DND-41 (cell line): Measurements from ENCODE around the gene KLF6.
A peak's percentile ranks its signal among the peaks of the same experiment; 100 is the strongest.

Experiments used
- ATAC-seq: fragments of 200-7000 bp; cut with Tn5 transposase; 3 replicates; pipeline ENCODE4 v1.9.1; 2021; ENCODE audit warnings: low read depth; ENCODE audit not compliant: insufficient read depth
- DNase-seq: peaks from one replicate; pipeline ENCODE4 v3.0.0-alpha.2; 2020
- H2AFZ ChIP-seq: 2 replicates; pipeline ENCODE4 v1.6.0; 2012; ENCODE audit warnings: low read depth, low read length
- H3K27ac ChIP-seq: 2 replicates; pipeline ENCODE4 v1.5.1; 2012; ENCODE audit warnings: low read length, inconsistent platforms
- H3K27me3 ChIP-seq: fragments of 200-600 bp; sonication (generic); 2 replicates; pipeline ENCODE4 v1.6.0; 2012; ENCODE audit warnings: low read length, mild to moderate bottlenecking, inconsistent platforms; ENCODE audit not compliant: insufficient read depth, poor library complexity
- H3K36me3 ChIP-seq: 2 replicates; pipeline ENCODE4 v1.5.1; 2012; ENCODE audit warnings: low read length, inconsistent platforms; ENCODE audit not compliant: insufficient read depth
- H3K4me1 ChIP-seq: 2 replicates; pipeline ENCODE4 v1.5.1; 2012; ENCODE audit warnings: mild to moderate bottlenecking, low read length; ENCODE audit not compliant: insufficient read depth
- H3K4me2 ChIP-seq: 2 replicates; pipeline ENCODE4 v1.6.0; 2012; ENCODE audit warnings: mild to moderate bottlenecking, moderate library complexity, low read length, inconsistent platforms; ENCODE audit not compliant: insufficient read depth
- H3K4me3 ChIP-seq, 2 experiments: fragments of 200-600 bp in 1 of 2; shearing (Covaris generic) in 1 of 2; 2 replicates each; pipeline ENCODE4 v1.5.1; 2012 to 2016; ENCODE audit warnings: inconsistent platforms in 2 of 2, low read length in 2 of 2, mild to moderate bottlenecking in 2 of 2, low read depth in 1 of 2, moderate library complexity in 1 of 2
- H3K79me2 ChIP-seq: 2 replicates; pipeline ENCODE4 v1.6.0; 2012; ENCODE audit warnings: low read length, inconsistent platforms; ENCODE audit not compliant: insufficient read depth
- H3K9ac ChIP-seq: 2 replicates; pipeline ENCODE4 v1.6.0; 2012; ENCODE audit warnings: low read depth, mild to moderate bottlenecking, inconsistent platforms, low read length, moderate library complexity
- H3K9me3 ChIP-seq: 2 replicates; pipeline ENCODE4 v1.5.1; 2012; ENCODE audit warnings: low read length, moderate library complexity, mild to moderate bottlenecking, inconsistent platforms; ENCODE audit not compliant: insufficient read depth, severe bottlenecking
- H4K20me1 ChIP-seq: 2 replicates; pipeline ENCODE4 v1.6.0; 2012; ENCODE audit warnings: low read length; ENCODE audit not compliant: insufficient read depth
- EZH2 ChIP-seq: IDR thresholded peaks from 3 replicates; pipeline ENCODE4 v1.6.1; 2012; ENCODE audit warnings: borderline replicate concordance, low read depth, mild to moderate bottlenecking, moderate library complexity, low read length, inconsistent platforms; ENCODE audit not compliant: severe bottlenecking
- TF ChIP-seq, protein P1 (sequence below): IDR thresholded peaks from 2 replicates; pipeline ENCODE4 v1.5.1; 2012; ENCODE audit warnings: borderline replicate concordance, low read length, moderate library complexity, mild to moderate bottlenecking; ENCODE audit not compliant: poor library complexity, severe bottlenecking; ENCODE audit errors: extremely low read depth

KLF6 gene

DNA sequence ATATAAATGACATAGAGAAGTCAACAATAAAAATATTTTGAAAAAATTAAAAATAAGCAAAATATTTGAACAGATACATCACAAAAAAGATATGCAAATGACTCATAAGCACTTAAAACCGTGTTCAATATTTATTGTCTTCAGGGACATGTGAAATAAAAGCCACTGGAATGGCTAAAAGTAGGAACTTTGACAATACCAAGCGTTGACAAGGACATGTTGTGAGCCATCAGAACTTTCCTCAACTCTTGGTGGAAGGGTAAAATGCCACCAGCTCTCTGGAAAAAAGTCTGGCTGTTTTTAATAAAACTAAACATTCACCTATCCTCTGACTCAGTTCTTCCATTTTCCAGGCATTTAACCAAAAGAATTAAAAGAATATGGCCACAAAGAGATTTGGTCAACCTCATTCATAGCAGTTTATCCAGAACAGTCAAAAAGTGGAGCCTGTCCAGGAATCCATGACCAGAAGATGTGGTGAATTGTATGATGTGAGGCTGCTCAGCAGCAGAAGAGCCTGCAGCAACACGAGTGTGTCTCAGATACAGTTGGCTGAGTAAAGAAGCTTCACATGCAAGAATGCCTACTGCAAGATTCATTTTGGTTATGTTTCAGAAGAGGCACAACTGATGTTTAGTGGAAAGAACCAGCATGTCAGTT lies 7.1 kb upstream of the KLF6 start:
- no peak for DNase-seq
- Histone ChIP-seq H3K9me3 (peaks cover 3% of the 10 kb centered on the region), H2AFZ (no peak overlapping the region), H3K4me1 (0 out of 2 replicates have a peak, but pooled peaks cover under 1% of the 10 kb centered on the region), H4K20me1 (no peaks in the 10 kb centered on the region), H3K4me2 (no peak overlapping the region), H3K27ac (no peak overlapping the region), H3K9ac (no peak overlapping the region), H3K4me3 (no peak overlapping the region), H3K79me2 (no peaks in the 10 kb centered on the region), H3K27me3 (no peaks in the 10 kb centered on the region), H3K36me3 (no peaks in the 10 kb centered on the region)
- no peak for TF ChIP-seq EZH2
- TF ChIP-seq, protein P1, sequence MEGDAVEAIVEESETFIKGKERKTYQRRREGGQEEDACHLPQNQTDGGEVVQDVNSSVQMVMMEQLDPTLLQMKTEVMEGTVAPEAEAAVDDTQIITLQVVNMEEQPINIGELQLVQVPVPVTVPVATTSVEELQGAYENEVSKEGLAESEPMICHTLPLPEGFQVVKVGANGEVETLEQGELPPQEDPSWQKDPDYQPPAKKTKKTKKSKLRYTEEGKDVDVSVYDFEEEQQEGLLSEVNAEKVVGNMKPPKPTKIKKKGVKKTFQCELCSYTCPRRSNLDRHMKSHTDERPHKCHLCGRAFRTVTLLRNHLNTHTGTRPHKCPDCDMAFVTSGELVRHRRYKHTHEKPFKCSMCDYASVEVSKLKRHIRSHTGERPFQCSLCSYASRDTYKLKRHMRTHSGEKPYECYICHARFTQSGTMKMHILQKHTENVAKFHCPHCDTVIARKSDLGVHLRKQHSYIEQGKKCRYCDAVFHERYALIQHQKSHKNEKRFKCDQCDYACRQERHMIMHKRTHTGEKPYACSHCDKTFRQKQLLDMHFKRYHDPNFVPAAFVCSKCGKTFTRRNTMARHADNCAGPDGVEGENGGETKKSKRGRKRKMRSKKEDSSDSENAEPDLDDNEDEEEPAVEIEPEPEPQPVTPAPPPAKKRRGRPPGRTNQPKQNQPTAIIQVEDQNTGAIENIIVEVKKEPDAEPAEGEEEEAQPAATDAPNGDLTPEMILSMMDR = no peak
- no peak for ATAC-seq

GRCh38 chr10:3790858-3791257 lies 5.8 kb upstream of the KLF6 start:
- H3K4me1 ChIP-seq = peaks cover 13% of the 10 kb centered on the region
- no peak for TF ChIP-seq EZH2
- TF ChIP-seq, protein P1 = no peak
- no peaks in the 10 kb centered on the region for H3K27me3 ChIP-seq
- no peak overlapping the region for H2AFZ ChIP-seq
- H3K9me3 ChIP-seq = peaks cover 3% of the 10 kb centered on the region
- ATAC-seq (no peak), DNase-seq (no peak)
- H3K9ac ChIP-seq = no peak overlapping the region
- no peaks in the 10 kb centered on the region for H3K36me3 ChIP-seq
- H3K4me3 ChIP-seq = no peak overlapping the region
- H3K27ac ChIP-seq = peak overlapping the region; percentile 30; the same call in 1 of the 2 replicates
- no peaks in the 10 kb centered on the region for H4K20me1 ChIP-seq
- H3K79me2 ChIP-seq = peaks cover 7% of the 10 kb centered on the region
- H3K4me2 ChIP-seq = no peak overlapping the region

GRCh38 chr10:3790272-3790671 lies 5.3 kb upstream of the KLF6 start:
- Histone ChIP-seq H3K4me3 (no peak overlapping the region), H2AFZ (no peak overlapping the region), H3K79me2 (peaks cover 11% of the 10 kb centered on the region), H3K27ac (peak overlapping the region; percentile 30; the same call in 1 of the 2 replicates), H4K20me1 (no peaks in the 10 kb centered on the region), H3K4me1 (peaks cover 14% of the 10 kb centered on the region), H3K9me3 (peaks cover 3% of the 10 kb centered on the region), H3K4me2 (no peak overlapping the region), H3K27me3 (no peaks in the 10 kb centered on the region), H3K9ac (no peak overlapping the region), H3K36me3 (no peaks in the 10 kb centered on the region)
- ATAC-seq = no peak
- DNase-seq = no peak
- TF ChIP-seq EZH2 = no peak
- TF ChIP-seq, protein P1 = no peak
